Testis (tissue), 2 donors: Measurements from ENCODE around the gene NLRP13.

Experiments
- POLR2A ChIP-seq: fragments of 450-650 bp; IDR thresholded peaks from one replicate; pipeline ENCODE4 v1.6.1; 2017; ENCODE audit warnings: antibody characterized with exemption, mild to moderate bottlenecking, moderate library complexity
- TF ChIP-seq, protein P1 (sequence below), 3 experiments: fragments of 450-650 bp in 2 of 3; fragments of 200-600 bp in 1 of 3; sonication (generic) in 1 of 3; IDR thresholded peaks; one replicate each; pipeline ENCODE4 v1.5.1; 2016 to 2019; ENCODE audit warnings: antibody characterized with exemption in 3 of 3, mild to moderate bottlenecking in 2 of 3, moderate library complexity in 1 of 3

DNA sequence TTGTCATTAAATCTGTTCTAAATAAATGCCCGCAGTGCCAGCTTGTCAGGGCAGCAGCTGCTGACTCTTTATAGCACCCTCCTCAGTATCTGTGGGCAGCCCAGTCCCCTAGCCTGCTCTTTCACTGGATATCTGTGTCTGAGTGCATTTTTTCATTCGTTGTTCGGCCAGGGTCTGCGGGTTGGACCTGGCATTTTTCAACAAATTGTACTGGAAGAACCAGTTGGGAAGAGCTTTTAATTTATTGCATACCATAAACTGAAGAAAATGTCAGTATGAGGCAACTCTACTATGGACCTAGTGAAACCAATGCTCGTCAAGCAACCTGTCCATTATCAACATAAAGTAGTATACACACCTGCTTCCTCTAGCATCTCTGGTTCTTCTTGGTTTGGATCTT is 8.6 kb downstream of the NLRP13 start:
- TF ChIP-seq, protein P1, sequence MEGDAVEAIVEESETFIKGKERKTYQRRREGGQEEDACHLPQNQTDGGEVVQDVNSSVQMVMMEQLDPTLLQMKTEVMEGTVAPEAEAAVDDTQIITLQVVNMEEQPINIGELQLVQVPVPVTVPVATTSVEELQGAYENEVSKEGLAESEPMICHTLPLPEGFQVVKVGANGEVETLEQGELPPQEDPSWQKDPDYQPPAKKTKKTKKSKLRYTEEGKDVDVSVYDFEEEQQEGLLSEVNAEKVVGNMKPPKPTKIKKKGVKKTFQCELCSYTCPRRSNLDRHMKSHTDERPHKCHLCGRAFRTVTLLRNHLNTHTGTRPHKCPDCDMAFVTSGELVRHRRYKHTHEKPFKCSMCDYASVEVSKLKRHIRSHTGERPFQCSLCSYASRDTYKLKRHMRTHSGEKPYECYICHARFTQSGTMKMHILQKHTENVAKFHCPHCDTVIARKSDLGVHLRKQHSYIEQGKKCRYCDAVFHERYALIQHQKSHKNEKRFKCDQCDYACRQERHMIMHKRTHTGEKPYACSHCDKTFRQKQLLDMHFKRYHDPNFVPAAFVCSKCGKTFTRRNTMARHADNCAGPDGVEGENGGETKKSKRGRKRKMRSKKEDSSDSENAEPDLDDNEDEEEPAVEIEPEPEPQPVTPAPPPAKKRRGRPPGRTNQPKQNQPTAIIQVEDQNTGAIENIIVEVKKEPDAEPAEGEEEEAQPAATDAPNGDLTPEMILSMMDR (IDR thresholded peaks at IDR 0.05), result no peak
- no peak for TF ChIP-seq POLR2A
